ENCODE results near the gene POLR1C. TPM values are rescaled to one million over a fixed set of nuclear protein-coding genes. Genes with fewer than 3 reads are reported as not detected.

POLR1C gene
- total and polyA plus RNA-seq, 2 experiments from 2014 or later = 24.9 to 38.1 TPM

DNA sequence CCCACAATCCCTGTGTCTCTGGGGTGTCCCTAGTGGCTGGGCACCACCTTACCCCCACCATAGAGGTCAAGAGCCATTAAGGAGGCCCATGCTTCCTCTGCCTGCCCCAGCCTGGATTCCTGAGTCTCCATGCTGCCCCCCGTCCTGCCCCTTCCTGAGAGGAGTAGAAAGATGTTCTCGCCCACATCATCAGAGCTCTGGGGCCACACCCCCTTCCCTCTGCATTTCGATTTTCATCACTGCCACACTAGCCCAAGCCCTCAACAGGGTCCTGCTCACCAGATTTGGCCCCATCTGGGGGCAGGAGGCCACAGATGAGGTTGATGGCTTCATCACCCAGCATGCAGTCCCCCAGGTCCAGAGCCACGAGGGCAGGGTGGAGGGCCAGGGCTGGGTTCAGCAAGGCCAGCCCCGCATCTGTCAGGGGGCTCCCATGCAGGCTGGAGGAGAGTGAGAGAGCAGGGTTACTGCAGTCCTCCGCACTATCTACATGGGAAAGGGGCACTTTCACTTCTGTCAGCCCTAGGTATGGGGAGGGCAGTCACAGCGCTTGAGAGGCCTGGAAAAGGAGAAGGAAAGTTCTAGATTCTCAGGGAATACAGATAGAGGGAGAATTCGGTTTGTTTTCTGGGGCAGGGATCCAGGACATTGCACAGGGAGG lies 8.3 kb upstream of the POLR1C start:
- no peak overlapping the region for H3K27ac ChIP-seq
- no peaks in the 10 kb centered on the region for H3K27me3 ChIP-seq (replicated peaks; ENCODE audit: insufficient read depth)
- no peak overlapping the region for H3K9ac ChIP-seq
- H3K79me2 ChIP-seq (ENCODE audit: insufficient read depth) = peaks cover 8% of the 10 kb centered on the region; the same call in 1 of the 2 replicates
- no peak overlapping the region for H3K4me3 ChIP-seq
- H3F3A ChIP-seq (ENCODE audit: insufficient read depth) = peaks cover 8% of the 10 kb centered on the region; the same call in 1 of the 2 replicates
- H3K9me2 ChIP-seq (ENCODE audit: insufficient read depth) = no peaks in the 10 kb centered on the region
- H3K9me3 ChIP-seq (ENCODE audit: low read depth) = no peaks in the 10 kb centered on the region
- no peak overlapping the region for H2AFZ ChIP-seq
- H3K36me3 ChIP-seq (ENCODE audit: low read depth) = no peaks in the 10 kb centered on the region
- in situ Hi-C loops (cut with MboI) = loop anchor here (10.0 kb wide), 1 partner anchor 54 kb away; the partner anchor contains the start of gene DLK2
- WGBS, 2 experiments (ENCODE audit: low coverage in 1 of 2, low lambda C conversion rate in 2 of 2, missing lambda C conversion rate in 2 of 2) = 59 to 61% methylated on average over 7 to 8 of the region's 8 CpGs
- no peak for DNase-seq
- peak overlapping the region; percentile 16 for H3K4me2 ChIP-seq (ENCODE audit: unreplicated experiment)
- 0 out of 2 replicates have a peak, but pooled peaks cover 2% of the 10 kb centered on the region for H3K4me1 ChIP-seq (ENCODE audit: insufficient read depth)
- no peaks in the 10 kb centered on the region for H4K20me1 ChIP-seq (ENCODE audit: insufficient read depth)
- TF ChIP-seq EZH2 (IDR thresholded peaks at IDR 0.05; ENCODE audit: insufficient read depth, poor library complexity, severe bottlenecking) (no peak), EZH2phosphoT487 (IDR thresholded peaks at IDR 0.05; ENCODE audit: insufficient read depth, low read depth) (no peak)

DNA sequence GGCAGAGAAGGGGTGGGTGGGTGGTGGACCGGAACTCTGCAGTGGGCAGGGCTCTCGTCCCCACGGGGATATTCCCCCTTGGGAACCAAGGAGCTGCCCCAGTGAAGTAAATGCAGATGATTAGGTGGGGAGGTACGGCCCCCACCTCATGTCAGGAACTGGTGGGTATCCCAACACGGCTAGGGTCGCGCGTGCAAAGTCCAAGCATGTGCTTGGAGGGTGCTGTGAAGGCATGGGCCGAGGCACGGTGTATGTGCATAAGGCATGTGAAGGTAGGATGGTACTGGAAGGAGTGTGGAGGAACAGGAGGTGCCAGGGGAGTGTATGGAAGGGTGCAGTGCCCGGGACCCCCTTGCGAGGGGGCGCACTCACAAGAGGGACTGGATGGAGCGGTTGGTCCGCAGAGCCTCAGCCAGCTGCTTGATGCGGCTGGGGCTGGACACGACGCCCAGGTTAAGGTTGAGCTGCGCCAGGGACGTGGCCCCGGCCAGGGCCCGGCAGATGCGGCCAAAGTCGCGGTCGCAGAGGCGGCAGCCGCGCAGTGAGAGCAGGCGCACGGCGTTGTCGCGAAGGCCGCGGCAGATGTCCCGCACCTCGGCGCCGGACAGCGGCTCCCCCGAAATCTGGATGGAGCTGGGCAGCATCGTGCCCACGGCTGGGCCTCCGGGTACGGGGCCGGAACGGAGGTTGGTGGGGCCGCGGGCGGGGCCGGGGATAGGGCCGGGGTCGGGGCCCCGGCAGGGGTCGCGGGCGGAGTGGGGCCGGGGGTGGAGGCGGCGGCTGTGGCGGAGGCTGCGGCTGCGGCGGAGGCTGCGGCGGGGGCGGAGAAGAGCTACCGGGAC lies 7.5 kb upstream of the POLR1C start:
- peak overlapping the region; percentile 67 for H3K4me2 ChIP-seq (ENCODE audit: unreplicated experiment)

DNA sequence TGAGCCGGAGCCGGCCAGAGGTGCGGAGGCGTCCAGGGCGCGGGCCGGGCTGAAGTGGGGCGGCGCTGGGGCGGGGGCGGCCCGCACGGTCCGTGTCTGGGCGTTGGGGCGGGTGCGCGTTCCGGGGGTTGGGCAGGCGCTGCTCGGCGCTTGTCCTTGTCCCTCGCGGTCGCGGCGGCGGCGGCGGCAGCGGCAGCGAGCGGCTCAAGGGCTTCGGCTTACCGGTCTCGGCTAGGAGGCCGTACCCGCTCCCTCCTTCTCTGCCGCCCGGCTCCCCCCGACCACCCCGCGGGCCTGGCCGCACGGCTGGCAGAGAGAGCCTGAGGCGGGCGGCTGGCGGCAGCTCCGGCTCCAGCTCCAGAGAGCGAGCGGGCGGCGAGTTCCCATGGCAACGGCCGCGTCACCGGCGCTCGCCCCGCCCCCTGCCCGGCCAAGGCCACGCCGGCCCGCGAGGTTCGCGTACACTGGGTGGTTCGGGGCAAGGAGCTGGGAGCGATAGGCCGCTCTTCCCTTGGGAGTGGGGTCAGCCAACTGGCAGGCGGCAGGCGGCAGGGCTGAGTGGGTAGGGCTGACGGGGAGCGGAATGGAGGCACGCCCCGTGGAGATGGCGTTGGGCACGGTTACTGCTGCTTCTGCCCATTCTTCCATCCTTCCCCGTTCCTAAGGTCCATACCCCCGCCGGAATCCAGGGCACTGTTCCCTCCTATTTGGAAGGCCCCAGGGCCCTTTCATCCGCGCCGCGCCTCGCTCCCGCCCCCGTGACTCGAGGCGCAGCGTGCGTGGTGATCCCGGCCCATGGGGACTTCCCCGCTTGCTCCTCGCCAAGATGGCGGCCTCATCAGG lies 6.7 kb upstream of the POLR1C start, which contains the start of gene LRRC73:
TSS of gene LRRC73 (minus strand) at position 363 of the 843 bp plus-strand sequence. CDS start 561 bp downstream, outside the sequence.
- Histone ChIP-seq H3K9me2 (ENCODE audit: insufficient read depth) (no peaks in the 10 kb centered on the region), H3K4me1 (ENCODE audit: insufficient read depth) (peaks cover 5% of the 10 kb centered on the region), H3K4me3 (peak within 1 kb of the TSS; percentile 75), H3K4me2 (ENCODE audit: unreplicated experiment) (peak within 1 kb of the TSS; percentile 67), H4K20me1 (ENCODE audit: insufficient read depth) (no peaks in the 10 kb centered on the region), H3K9ac (peak within 1 kb of the TSS; percentile 81), H3F3A (ENCODE audit: insufficient read depth) (peaks cover 8% of the 10 kb centered on the region; the same call in 1 of the 2 replicates), H3K27ac (peak within 1 kb of the TSS; percentile 63), H3K36me3 (ENCODE audit: low read depth) (no peaks in the 10 kb centered on the region; the same call in 1 of the 2 replicates), H3K27me3 (replicated peaks; ENCODE audit: insufficient read depth) (no peaks in the 10 kb centered on the region), H2AFZ (peak within 1 kb of the TSS; percentile 73), H3K9me3 (ENCODE audit: low read depth) (no peaks in the 10 kb centered on the region), H3K79me2 (ENCODE audit: insufficient read depth) (peaks cover 24% of the 10 kb centered on the region)
- peak; percentile 94 for DNase-seq
- 3 to 6% methylated on average over 41 to 54 of the region's 96 CpGs for WGBS, 2 experiments (ENCODE audit: low coverage in 1 of 2, low lambda C conversion rate in 2 of 2, missing lambda C conversion rate in 2 of 2)
- in situ Hi-C loops (cut with MboI) = loop anchor here (10.0 kb wide), 1 partner anchor 55 kb away; the partner anchor contains the start of gene DLK2
- TF ChIP-seq EZH2 (IDR thresholded peaks at IDR 0.05; ENCODE audit: insufficient read depth, poor library complexity, severe bottlenecking) (no peak), EZH2phosphoT487 (IDR thresholded peaks at IDR 0.05; ENCODE audit: insufficient read depth, low read depth) (no peak)

More for the DNA sequence above, 7.5 kb upstream of the POLR1C start:
- 4 to 7% methylated on average over 45 to 69 of the region's 69 CpGs for WGBS, 2 experiments (ENCODE audit: low coverage in 1 of 2, low lambda C conversion rate in 2 of 2, missing lambda C conversion rate in 2 of 2)
- Histone ChIP-seq H2AFZ (peak overlapping the region; percentile 73; the same call in 1 of the 2 replicates), H3F3A (ENCODE audit: insufficient read depth) (peaks cover 8% of the 10 kb centered on the region; the same call in 1 of the 2 replicates), H3K4me3 (peak overlapping the region; percentile 75), H3K9me2 (ENCODE audit: insufficient read depth) (no peaks in the 10 kb centered on the region), H3K9me3 (ENCODE audit: low read depth) (no peaks in the 10 kb centered on the region), H4K20me1 (ENCODE audit: insufficient read depth) (no peaks in the 10 kb centered on the region), H3K36me3 (ENCODE audit: low read depth) (no peaks in the 10 kb centered on the region; the same call in 1 of the 2 replicates), H3K9ac (peak overlapping the region; percentile 81), H3K27me3 (replicated peaks; ENCODE audit: insufficient read depth) (no peaks in the 10 kb centered on the region), H3K27ac (no peak overlapping the region), H3K4me1 (ENCODE audit: insufficient read depth) (0 out of 2 replicates have a peak, but pooled peaks cover 2% of the 10 kb centered on the region), H3K79me2 (ENCODE audit: insufficient read depth) (peaks cover 16% of the 10 kb centered on the region)
- no peak for TF ChIP-seq EZH2phosphoT487 (IDR thresholded peaks at IDR 0.05; ENCODE audit: insufficient read depth, low read depth)
- TF ChIP-seq EZH2 (IDR thresholded peaks at IDR 0.05; ENCODE audit: insufficient read depth, poor library complexity, severe bottlenecking) = no peak
- in situ Hi-C loops (cut with MboI) = loop anchor here (10.0 kb wide), 1 partner anchor 55 kb away; the partner anchor contains the start of gene DLK2
- peak; percentile 53 for DNase-seq
